Measurements from ENCODE around the gene MGLL. TPM values are rescaled to one million over a fixed set of nuclear protein-coding genes. Genes with fewer than 3 reads are reported as not detected.

The MGLL gene
- total RNA-seq, 2 experiments from 2014 or later = 0.28 to 0.38 TPM

- no peak for DNase-seq
- Histone ChIP-seq H3K27me3 (ENCODE audit: control insufficient read depth in 1 of 2, insufficient read depth in 2 of 2, low read length in 2 of 2) (no peaks in the 10 kb centered on the region), H3K27ac (ENCODE audit: low read depth in 1 of 2, low read length in 2 of 2) (no peak overlapping the region), H3K9me3 (ENCODE audit: control insufficient read depth in 1 of 2, insufficient read depth in 1 of 2, low read length in 2 of 2) (no peaks in the 10 kb centered on the region), H3K4me3 (ENCODE audit: low read length) (no peak overlapping the region), H3K4me1 (ENCODE audit: insufficient read depth, low read length) (no peaks in the 10 kb centered on the region), H3K36me3 (ENCODE audit: insufficient read depth, low read length) (no peaks in the 10 kb centered on the region)
- POLR2A ChIA-PET = interaction anchor here (2.2 kb wide), 1 partner anchor 17 kb away, joined by 5 read pairs; the partner anchor contains the start of gene ABTB1
- intact Hi-C loops (cut with DNase I, micrococcal nuclease) = no loop called here
- no peak overlapping the region for H3K27ac Mint-ChIP-seq
- no peaks in the 10 kb centered on the region for H3K27me3 Mint-ChIP-seq
- no peaks in the 10 kb centered on the region for H3K9me3 Mint-ChIP-seq
- no peaks in the 10 kb centered on the region for H3K4me1 Mint-ChIP-seq (ENCODE audit: low read depth)
- CTCF ChIA-PET = no interaction called here
- H3K36me3 Mint-ChIP-seq (ENCODE audit: low read depth) = no peaks in the 10 kb centered on the region
- no peak overlapping the region for H3K4me3 Mint-ChIP-seq
- no peak for ATAC-seq (ENCODE audit: poor library complexity)
- TF ChIP-seq CTCF (IDR thresholded peaks at IDR 0.05) = no peak
These were observed 132.2 kb downstream of the MGLL start for GRCh38 chr3:127690106-127690505.

GRCh38 chr3:127689266-127689860, 133.0 kb downstream of the MGLL start:
- ChIA-PET CTCF (no interaction called here), POLR2A (interaction anchor here (2.2 kb wide), 1 partner anchor 17 kb away, joined by 5 read pairs; the partner anchor contains the start of gene ABTB1)
- ATAC-seq (ENCODE audit: poor library complexity) (no peak), DNase-seq (peak in 1 of 14 experiments; percentile 24)
- no peak for TF ChIP-seq CTCF (IDR thresholded peaks at IDR 0.05)
- intact Hi-C loops (cut with DNase I, micrococcal nuclease) = no loop called here
- no peaks in the 10 kb centered on the region for H3K36me3 ChIP-seq (ENCODE audit: insufficient read depth, low read length)
- Mint-ChIP-seq H3K9me3 (no peaks in the 10 kb centered on the region), H3K4me1 (ENCODE audit: low read depth) (no peaks in the 10 kb centered on the region), H3K36me3 (ENCODE audit: low read depth) (no peaks in the 10 kb centered on the region), H3K27ac (no peak overlapping the region), H3K4me3 (no peak overlapping the region), H3K27me3 (no peaks in the 10 kb centered on the region)
- no peaks in the 10 kb centered on the region for H3K9me3 ChIP-seq (ENCODE audit: control insufficient read depth in 1 of 2, insufficient read depth in 1 of 2, low read length in 2 of 2)
- no peak overlapping the region for H3K27ac ChIP-seq (ENCODE audit: low read depth in 1 of 2, low read length in 2 of 2)
- no peaks in the 10 kb centered on the region for H3K27me3 ChIP-seq (ENCODE audit: control insufficient read depth in 1 of 2, insufficient read depth in 2 of 2, low read length in 2 of 2)
- H3K4me3 ChIP-seq (ENCODE audit: low read length) = no peak overlapping the region
- H3K4me1 ChIP-seq (ENCODE audit: insufficient read depth, low read length) = no peaks in the 10 kb centered on the region

DNA sequence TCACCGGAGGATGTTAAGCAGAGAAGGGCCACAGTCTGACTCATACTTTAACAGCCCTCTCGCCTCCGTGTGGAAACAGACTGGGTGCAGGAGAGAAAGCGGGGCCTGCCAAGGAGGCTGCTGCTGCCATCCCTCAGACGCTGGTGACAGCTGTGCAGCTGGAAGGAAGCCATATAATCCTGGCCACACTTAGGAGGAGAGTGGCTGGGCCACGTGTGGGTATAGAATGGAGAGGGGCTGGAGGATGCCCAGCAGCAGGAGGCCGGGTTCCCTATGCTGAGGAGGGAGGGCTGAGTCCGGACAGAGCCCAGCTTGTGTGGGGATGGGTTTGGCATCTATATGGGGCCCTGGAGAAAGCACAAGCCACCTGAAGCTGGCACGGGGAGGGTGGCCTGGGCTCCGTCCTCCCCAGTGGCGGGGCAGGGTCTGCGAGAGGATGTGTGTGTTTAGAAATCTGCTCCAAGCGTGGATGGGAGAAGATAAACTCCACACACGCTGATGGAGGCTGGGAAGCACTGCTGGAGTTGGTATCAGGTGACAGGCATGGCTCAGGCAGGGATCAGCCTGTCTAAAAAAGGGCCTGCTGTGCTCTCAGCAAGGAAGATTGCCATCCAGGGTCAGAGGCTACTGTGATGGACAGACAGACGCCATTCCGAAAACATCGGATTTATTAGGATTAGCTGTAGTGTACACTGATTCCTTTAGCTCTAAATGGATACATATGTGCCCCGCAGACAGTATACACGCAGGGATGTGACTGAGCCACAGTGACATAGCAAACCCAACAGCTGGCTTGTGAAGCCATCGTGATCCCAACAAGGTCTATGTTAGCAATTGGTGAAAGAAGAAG, 133.7 kb downstream of the MGLL start:
- Histone ChIP-seq H3K27ac (ENCODE audit: low read depth in 1 of 2, low read length in 2 of 2) (no peak overlapping the region), H3K4me3 (ENCODE audit: low read length) (no peak overlapping the region), H3K4me1 (ENCODE audit: insufficient read depth, low read length) (peaks cover 4% of the 10 kb centered on the region), H3K27me3 (ENCODE audit: control insufficient read depth in 1 of 2, insufficient read depth in 2 of 2, low read length in 2 of 2) (no peaks in the 10 kb centered on the region), H3K36me3 (ENCODE audit: insufficient read depth, low read length) (no peaks in the 10 kb centered on the region), H3K9me3 (ENCODE audit: control insufficient read depth in 1 of 2, insufficient read depth in 1 of 2, low read length in 2 of 2) (no peaks in the 10 kb centered on the region)
- CTCF ChIA-PET = interaction anchor here (1.0 kb wide), 1 partner anchor 113 kb away, joined by 3 read pairs; no protein-coding TSS in a partner anchor
- H3K4me3 Mint-ChIP-seq = no peak overlapping the region
- POLR2A ChIA-PET = interaction anchor here (2.2 kb wide), 1 partner anchor 16 kb away, joined by 5 read pairs; the partner anchor contains the start of gene ABTB1
- DNase-seq (peak in 1 of 14 experiments; percentile 16), ATAC-seq (ENCODE audit: poor library complexity) (no peak)
- peaks cover 6% of the 10 kb centered on the region for H3K4me1 Mint-ChIP-seq (ENCODE audit: low read depth)
- no peaks in the 10 kb centered on the region for H3K9me3 Mint-ChIP-seq
- intact Hi-C loops (cut with DNase I, micrococcal nuclease) = no loop called here
- no peaks in the 10 kb centered on the region for H3K36me3 Mint-ChIP-seq (ENCODE audit: low read depth)
- no peak for TF ChIP-seq CTCF (IDR thresholded peaks at IDR 0.05)
- H3K27me3 Mint-ChIP-seq = no peaks in the 10 kb centered on the region
- H3K27ac Mint-ChIP-seq = no peak overlapping the region

All from CD4-positive, alpha-beta T cell (primary cell).